Limb (tissue), 2 donors: ENCODE results near the gene RGS12.
A peak's percentile ranks its signal among the peaks of the same experiment; 100 is the strongest.

Experiments
- DNase-seq, 2 donors: peaks; one replicate each; pipeline ENCODE4 v3.0.0-alpha.2; 2016; ENCODE audit errors: extremely low spot score in 2 of 2

The RGS12 gene

GRCh38 chr4:3324093-3324815 lies 31.4 kb downstream of the RGS12 start:
- peak in 1 of 2 donors; percentile 14 for DNase-seq

DNA sequence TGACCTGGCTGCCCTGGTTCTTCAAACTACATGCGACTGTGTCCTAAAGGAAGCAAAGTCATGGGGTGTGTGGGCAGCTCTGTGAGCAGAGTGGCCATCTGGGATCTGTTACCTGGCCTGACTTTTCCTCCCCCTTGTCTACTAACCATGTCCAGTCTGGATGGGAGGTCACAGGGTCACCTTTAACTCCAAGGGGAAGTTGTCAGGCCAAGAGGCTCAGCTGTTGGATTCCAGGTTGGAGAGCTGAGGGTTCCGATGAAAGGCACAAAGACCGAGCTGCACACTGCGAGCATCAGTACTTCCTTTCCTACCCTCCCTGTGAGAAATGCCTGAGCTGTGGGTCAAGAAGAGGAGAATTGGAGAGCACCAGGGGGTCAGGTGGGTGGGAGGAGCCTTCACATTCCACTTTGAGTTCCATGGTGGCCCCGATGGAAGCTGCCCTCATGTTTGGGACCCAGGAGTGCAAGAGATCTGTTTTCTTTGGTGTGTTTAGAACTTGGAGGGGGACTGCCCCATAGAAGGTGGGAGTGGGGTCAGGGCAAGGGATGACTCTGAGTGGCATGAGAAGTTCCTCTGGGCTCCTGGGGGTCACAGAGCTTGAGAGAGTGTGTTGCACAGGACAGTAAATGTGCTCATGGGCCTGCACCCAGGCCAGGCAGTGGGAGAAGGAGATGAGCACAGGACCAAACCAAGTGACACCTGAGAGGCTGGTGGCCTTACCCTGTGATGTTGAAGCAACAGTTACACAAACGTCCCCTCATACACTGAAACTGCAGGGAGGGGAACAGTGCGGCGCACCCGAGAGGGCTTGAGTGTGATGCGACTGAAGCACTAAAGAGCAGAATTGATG lies 36.2 kb downstream of the RGS12 start:
- peak in 1 of 2 donors; percentile 12 for DNase-seq

GRCh38 chr4:3329887-3330286 lies 37.1 kb downstream of the RGS12 start:
- DNase-seq, result peak in 1 of 2 donors; percentile 3

- DNase-seq, result peak in 1 of 2 donors; percentile 6
Measured at GRCh38 chr4:3330707-3331106, 37.9 kb downstream of the RGS12 start.

GRCh38 chr4:3331511-3332394 lies 38.9 kb downstream of the RGS12 start:
- DNase-seq, result peak in 1 of 2 donors; percentile 3

DNA sequence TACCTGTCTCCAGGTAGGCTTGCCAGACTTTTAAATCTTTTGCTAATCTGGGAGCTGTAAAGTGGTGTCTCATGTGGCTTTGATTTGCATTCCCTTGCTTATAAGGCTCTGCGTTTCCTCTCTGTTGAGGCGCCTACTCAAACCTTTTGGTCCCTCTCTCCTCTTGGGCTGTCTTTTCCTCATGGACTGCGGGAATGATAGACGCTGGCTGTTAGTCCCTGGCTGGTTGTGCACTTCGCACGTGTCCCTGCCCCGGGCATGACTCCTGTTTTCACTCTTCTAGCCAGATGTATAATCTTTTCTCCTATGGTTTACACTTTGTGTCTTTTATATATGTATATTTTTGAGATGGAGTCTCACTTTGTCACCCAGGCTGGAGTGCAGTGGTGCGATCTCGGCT lies 39.7 kb downstream of the RGS12 start:
- DNase-seq, result no peak

DNA sequence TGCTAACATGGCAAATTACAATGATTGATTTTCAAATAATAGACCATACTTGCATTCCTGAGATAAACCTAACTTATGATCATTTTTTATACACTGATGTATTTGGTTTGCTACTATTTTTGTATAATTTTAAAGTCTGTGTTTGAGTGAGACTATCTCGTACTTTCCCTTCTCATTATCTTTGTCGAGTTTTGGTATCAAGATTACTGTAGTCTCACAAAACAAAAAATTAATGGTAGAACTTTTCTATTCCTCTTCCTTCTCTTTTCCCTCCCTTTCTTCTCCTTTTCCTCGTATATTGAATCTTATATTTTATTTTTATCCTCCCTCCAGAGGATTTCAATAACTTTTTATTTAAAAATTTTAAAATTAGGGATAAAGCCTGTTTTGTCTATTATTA lies 41.5 kb downstream of the RGS12 start:
- DNase-seq, result no peak

DNA sequence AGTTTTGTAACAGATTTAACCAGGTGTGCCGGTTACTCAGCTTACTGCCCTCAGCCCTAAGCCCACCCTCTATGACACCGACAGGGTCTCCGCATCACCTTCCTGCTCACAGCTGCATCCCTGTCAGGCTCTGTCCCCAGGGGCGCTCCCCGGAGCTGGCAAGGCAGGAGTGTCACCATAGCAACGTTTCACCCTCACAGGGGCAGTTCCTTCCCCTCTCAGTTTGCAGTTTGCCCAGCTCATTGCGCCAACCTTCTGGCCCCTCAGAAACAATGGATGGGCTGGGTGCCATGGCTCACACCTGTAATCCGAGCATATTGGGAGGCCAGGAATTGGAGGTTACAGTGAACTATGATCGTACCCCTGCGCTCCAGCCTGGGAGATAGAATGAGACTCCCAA lies 42.6 kb downstream of the RGS12 start:
- no peak for DNase-seq

DNA sequence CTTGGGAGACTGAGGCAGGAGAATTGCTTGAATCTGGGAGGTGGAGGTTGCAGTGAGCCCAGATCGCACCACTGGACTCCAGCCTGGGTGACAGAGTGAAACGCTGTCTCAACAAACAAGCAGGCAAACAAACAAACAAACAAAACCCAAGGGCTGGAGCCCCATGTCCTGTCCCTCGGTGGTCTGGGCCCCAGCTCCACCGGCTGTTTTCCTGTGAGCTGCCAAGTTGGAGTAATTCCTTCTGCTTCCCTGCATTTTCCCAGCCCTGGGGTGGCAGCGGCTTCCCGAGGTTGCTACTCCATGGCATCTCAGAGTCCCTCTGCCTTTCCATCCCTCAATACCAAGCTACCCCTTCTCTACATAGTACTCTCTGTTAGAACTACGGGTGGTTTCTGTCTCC lies 43.2 kb downstream of the RGS12 start:
- no peak for DNase-seq

DNA sequence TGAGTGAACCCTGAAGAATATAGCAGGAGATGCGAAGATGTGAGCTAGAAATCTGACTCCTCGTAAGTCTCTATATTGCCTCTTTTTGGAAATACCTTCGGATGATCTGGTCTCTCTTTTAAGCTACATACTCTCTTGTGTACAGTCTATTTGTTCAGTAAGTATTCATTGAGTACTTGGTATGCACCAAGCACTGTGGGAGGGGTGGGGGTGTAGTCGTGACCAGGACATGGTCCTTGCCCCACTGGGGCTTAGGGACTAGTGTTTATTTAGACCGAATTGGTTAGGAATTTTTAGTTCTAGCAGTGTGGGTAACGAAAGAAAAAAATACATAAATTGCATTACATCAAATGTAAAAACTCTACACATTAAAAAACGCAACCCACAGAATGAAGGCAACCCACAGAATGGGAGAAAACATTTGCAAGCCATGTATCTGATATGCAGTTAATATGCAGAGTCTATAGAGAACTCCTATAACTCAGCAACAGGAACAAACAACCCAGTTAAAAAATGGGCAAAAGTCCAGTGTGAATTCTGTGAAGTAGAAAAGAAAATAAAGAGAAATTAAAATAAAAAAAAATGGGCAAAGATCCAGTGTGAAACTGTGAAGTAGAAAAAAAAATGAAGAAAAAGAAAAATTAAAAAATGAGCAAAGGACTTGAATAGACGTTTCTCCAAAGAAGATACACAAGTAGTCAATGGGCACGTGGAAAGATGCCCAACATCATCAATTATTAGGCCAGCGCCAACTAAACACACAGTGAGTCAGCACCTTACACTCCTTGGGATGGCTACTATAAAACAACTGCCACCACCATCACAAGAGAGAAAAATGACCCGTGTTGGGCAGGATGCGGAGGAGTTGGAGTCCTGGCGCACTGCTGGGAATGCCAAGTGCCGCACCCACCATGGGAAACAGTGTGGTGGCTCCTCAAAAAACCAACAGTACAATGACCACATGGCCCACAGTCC lies 43.8 kb downstream of the RGS12 start:
- no peak for DNase-seq

- no peak for DNase-seq
Measured at GRCh38 chr4:3337357-3337732, 44.5 kb downstream of the RGS12 start.

- no peak for DNase-seq
Measured at GRCh38 chr4:3337811-3338210, 45.0 kb downstream of the RGS12 start.

DNA sequence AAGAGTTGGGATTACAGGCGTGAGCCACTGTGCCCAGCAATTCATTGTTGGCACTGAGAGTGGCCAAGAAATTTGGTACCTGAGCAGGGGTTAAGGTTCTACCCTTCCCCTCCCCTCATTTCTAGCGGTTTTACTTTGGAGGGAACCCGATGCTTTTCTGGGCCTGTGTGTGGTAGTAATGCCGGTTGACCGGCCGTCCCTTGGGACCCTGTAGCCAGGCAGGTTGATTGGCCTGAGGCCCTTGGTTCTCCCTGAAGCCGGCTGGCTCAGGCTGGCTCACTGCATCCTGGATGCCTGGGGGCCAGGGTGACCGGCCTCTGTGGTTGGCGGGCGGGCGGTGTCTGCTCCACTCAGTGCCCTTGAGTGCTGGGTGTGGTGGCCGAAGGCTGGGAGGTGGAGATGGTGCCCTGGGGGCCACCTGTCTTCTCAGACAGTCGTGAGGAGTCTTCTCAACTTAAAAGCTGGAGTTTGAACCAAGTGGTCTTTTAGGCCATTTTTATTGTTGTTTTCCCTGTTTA lies 45.6 kb downstream of the RGS12 start:
- no peak for DNase-seq

DNA sequence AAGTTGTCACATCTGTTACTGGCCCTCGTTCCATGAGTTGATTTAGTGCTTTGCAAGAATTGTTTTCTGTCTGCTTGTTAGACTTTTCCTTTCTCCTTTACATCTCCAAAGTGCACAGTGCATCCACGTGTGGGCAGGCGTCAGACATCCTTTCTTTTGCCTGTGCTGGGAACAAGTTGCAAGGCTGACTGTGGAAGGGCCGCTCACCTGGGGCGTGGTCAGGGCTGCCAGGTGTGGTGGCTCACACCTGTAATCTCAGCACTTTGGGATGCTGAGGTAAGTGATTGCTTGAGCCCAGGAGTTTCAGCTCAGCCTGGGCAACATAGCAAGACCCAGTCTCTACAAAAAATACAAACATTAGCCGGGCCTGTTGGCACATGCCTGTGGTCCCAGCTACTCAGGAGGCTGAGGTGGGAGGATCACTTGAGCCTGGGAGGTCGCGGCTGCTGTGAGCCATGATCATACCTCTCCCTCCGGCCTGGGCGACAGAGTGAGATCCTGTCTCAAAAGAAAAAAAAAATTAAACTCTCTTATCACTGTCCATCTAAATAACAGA lies 46.2 kb downstream of the RGS12 start:
- DNase-seq, result no peak

DNA sequence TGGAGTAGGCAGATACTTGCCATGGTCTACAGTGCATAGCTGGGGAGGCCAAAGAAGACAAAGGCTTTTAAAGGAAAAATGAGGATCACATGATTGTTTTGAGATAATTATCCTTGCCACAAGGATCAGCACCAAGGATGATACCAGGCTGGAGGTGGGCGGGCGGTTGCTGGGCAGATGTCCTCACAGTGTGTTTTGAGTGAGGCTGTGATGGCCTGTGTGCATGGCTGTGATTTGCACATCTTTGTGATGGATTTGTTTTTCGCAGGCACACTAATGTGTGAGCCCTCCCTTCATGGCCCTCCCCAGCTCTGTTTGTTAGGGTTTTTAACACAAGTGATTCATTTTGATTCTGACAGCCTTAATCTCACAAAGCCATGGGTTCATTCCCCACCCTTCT lies 46.8 kb downstream of the RGS12 start:
- no peak for DNase-seq

DNA sequence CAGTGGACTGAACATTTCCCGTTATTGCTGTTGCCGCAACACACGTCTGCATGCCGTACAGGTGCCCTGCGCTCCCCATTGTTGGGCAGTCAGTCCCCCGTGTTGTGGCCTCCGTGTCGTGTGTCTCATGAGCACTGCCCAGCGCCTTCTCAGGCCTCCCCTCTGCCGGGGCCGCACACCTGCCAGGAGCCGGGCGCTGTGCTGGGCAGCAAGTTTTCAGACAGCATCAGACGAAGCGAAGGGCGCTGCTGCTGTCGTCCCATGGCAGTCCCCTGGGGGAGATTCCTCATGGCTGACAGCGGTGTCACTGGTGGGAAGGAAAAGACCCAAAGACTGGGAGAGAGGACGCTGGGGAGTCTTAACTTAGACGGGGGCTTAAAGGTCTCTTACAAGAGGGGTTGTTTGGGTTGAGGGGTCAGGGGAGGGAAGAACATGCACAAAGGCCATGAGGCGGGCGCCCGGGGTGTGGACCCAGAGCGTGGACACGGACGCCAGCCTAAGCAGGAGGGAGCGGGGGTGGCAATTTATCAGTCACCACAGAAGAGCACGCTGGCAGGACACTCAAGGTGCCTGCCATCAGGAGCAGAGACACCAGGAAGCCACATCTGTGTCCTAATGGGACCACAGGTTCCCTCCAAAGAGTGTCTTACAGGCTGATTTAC lies 47.3 kb downstream of the RGS12 start:
- no peak for DNase-seq

GRCh38 chr4:3340700-3341083 lies 47.9 kb downstream of the RGS12 start:
- DNase-seq, result no peak

GRCh38 chr4:3341760-3342159 lies 48.9 kb downstream of the RGS12 start:
- DNase-seq, result no peak

DNA sequence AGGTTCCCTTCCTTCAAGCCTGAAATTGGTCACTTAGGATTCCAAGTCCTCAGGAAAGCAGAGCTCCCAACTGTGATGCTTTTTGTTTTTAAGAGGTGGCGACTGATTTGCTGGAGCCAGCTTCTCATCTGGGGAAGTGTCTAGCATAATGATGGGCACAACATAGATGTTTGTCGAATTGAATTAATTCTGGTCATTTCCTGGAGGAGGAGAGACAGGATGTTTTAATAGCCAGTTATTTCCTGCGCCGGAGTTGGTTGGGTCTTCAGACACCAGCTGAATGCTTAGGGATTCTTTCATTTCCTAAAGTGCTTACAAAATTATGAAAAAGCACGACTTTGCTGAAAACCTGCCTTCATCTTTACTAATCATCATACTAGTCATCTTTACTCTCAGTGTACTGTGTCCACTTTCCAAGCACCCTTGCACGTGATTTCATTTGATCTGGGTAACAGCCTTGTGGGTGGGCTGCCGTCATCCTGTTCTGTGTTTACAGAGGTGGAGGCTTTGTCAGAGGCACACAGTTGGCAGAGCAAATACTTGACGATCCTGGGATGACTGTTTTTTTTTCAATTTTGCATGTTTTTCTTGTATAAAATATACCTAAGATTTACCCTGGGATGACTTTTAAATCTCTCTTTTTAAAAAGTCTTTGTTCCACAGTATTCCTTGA lies 49.5 kb downstream of the RGS12 start:
- DNase-seq, result no peak
